GM18517 (cell line): ENCODE results near the gene COG1.

ENCODE experiments used
- ATAC-seq: cut with Tn5 transposase; IDR thresholded peaks from one replicate; pipeline ENCODE4 v1.9.1; 2021; ENCODE audit warnings: mild to moderate bottlenecking, moderate library complexity; ENCODE audit not compliant: unreplicated experiment

COG1 gene

GRCh38 chr17:73170324-73170723 lies 22.5 kb upstream of the COG1 start:
- no peak for ATAC-seq

GRCh38 chr17:73172252-73172651 lies 20.6 kb upstream of the COG1 start:
- ATAC-seq: no peak

GRCh38 chr17:73174126-73174525 lies 18.7 kb upstream of the COG1 start:
- ATAC-seq: no peak

- no peak for ATAC-seq
These were observed 16.8 kb upstream of the COG1 start for GRCh38 chr17:73175962-73176565.

GRCh38 chr17:73179387-73179786 lies 13.5 kb upstream of the COG1 start:
- no peak for ATAC-seq

GRCh38 chr17:73179878-73180277 lies 13.0 kb upstream of the COG1 start:
- no peak for ATAC-seq

GRCh38 chr17:73182616-73183310 lies 10.1 kb upstream of the COG1 start:
- ATAC-seq: no peak

- ATAC-seq: no peak
These were observed 8.5 kb upstream of the COG1 start for GRCh38 chr17:73184136-73184993.

GRCh38 chr17:73186283-73187050 lies 6.4 kb upstream of the COG1 start:
- no peak for ATAC-seq

- no peak for ATAC-seq
These were observed 5.6 kb upstream of the COG1 start for GRCh38 chr17:73187203-73187769.

- ATAC-seq: no peak
These were observed 4.8 kb upstream of the COG1 start for GRCh38 chr17:73188011-73188410.

- ATAC-seq: no peak
These were observed 3.3 kb upstream of the COG1 start for GRCh38 chr17:73189417-73190099.

- ATAC-seq: peak; percentile 50
These were observed 1.2 kb upstream of the COG1 start for GRCh38 chr17:73191443-73192205.

GRCh38 chr17:73192206-73192893 lies 505 bp upstream of the COG1 start:
- ATAC-seq: peak; percentile 46

GRCh38 chr17:73194514-73195222 lies 1.8 kb downstream of the COG1 start:
- no peak for ATAC-seq

GRCh38 chr17:73196500-73196899 lies 3.6 kb downstream of the COG1 start:
- no peak for ATAC-seq

- no peak for ATAC-seq
These were observed 4.3 kb downstream of the COG1 start for GRCh38 chr17:73197161-73197560.

GRCh38 chr17:73198201-73198929 lies 5.5 kb downstream of the COG1 start:
- no peak for ATAC-seq
